ENCODE measurements around the gene ABLIM2. TPM values are rescaled to one million over a fixed set of nuclear protein-coding genes. Genes with fewer than 3 reads are reported as not detected.

The ABLIM2 gene
- total and polyA plus RNA-seq, 2 of the 4 experiments (the other 2 are of a cell fraction) = under 0.01 to 0.10 TPM

DNA sequence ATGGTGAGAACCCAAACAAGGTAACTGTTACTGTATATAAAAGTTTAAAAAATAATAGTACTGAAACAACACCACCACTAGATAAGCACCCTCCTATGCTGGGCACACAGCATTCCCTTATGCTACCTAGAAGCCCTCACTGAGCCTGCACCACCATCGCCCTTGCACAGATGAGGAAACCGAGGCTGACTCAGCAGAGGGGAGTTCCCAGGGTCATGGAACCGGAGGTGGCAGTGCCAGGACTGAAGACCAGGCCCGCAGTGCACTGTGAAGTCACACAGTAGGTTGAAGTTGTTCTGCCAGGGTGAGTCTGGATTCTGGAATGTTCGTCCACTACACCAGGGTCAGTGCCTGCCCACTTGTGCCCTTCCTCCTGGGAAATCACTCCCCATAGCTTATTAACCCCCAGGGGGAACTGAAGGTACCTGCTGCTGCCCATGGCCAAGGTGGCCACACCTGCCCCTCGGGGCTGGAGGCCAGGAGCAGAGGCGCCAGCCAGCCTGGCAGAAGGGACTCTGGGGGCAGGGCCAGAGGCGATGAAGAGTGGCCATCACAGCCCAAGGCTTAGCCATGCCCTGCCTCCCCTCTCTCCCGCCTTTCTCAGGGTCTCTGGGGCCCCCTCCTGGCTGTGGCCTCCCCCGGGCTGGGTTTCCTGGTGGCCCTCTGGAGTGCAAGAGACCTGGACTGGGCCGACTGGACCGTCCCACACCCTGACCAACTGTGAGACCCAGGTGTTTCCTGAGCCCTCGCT is 15.1 kb upstream of the ABLIM2 start:
- Histone ChIP-seq H3K79me1 (ENCODE audit: low read depth in 1 of 2, low read length in 2 of 2) (no peaks in the 10 kb centered on the region), H2AK9ac (replicated peaks; ENCODE audit: low read depth, low read length, poor library complexity) (no peak overlapping the region), H3K9me1 (ENCODE audit: insufficient read depth, low read length) (no peaks in the 10 kb centered on the region), H4K8ac (ENCODE audit: low read depth in 2 of 2, low read length in 2 of 2) (no peak overlapping the region), H3K18ac (ENCODE audit: low read depth, low read length) (no peak overlapping the region), H2BK15ac (ENCODE audit: low read depth, low read length) (no peak overlapping the region), H2AFZ (replicated peaks; ENCODE audit: low read length, poor library complexity) (no peak overlapping the region), H4K91ac (ENCODE audit: insufficient read depth, low read depth, low read length) (no peak overlapping the region), H4K20me1 (ENCODE audit: insufficient read depth, low read length) (peaks cover 6% of the 10 kb centered on the region), H3K9ac (ENCODE audit: low read depth, low read length) (no peak overlapping the region), H2BK5ac (ENCODE audit: low read depth, low read length, poor library complexity, severe bottlenecking) (no peak overlapping the region), H2BK20ac (ENCODE audit: low read depth, low read length) (no peak overlapping the region), H3K27me3 (ENCODE audit: control insufficient read depth, insufficient read depth, low read length) (peaks cover 44% of the 10 kb centered on the region), H3K27ac (ENCODE audit: insufficient read depth, low read length) (no peak overlapping the region), H2AK5ac (ENCODE audit: low read depth, low read length) (no peak overlapping the region), H3K4me1 (ENCODE audit: control insufficient read depth, insufficient read depth, low read length) (no peaks in the 10 kb centered on the region), H3K56ac (ENCODE audit: extremely low read depth, insufficient read depth, low read length) (no peak overlapping the region), H4K5ac (ENCODE audit: low read depth, low read length) (no peak overlapping the region), H3K4me2 (ENCODE audit: low read depth, low read length) (no peak overlapping the region), H3K4ac (ENCODE audit: low read depth, low read length) (no peak overlapping the region), H3K14ac (replicated peaks; ENCODE audit: low read depth, low read length) (no peak overlapping the region), H3K4me3 (ENCODE audit: insufficient read depth, low read depth, low read length) (no peak overlapping the region), H3K23ac (ENCODE audit: low read depth, low read length) (no peak overlapping the region), H3K9me3 (ENCODE audit: control insufficient read depth, insufficient read depth, low read length) (peaks cover 4% of the 10 kb centered on the region), H2BK120ac (ENCODE audit: low read depth, low read length) (no peak overlapping the region), H3K36me3 (ENCODE audit: control insufficient read depth, insufficient read depth, low read length) (no peaks in the 10 kb centered on the region)
- 20% methylated on average over 1 of the region's 13 CpGs; no CpG with 5 or more reads in 1 of the 2 experiments for WGBS, 2 experiments (ENCODE audit: extremely low coverage in 2 of 2, insufficient read length in 1 of 2)
- intact Hi-C loops (cut with micrococcal nuclease) (no loop called here), dilution Hi-C loops (cut with HindIII; ENCODE audit: low sequenced_read_pairs, unreplicated experiment) (no loop called here), in situ Hi-C loops (cut with MboI; ENCODE audit: low sequenced_read_pairs) (no loop called here)
- DNase-seq = no peak
- ChIA-PET POLR2A (ENCODE audit: unreplicated experiment) (no interaction called here), CTCF (no interaction called here)
- TF ChIP-seq MAZ (IDR thresholded peaks at IDR 0.05; ENCODE audit: borderline replicate concordance, low read depth, low read length) (no peak), FOS (IDR thresholded peaks at IDR 0.05; ENCODE audit: low read depth, low read length) (no peak), BHLHE40 (IDR thresholded peaks at IDR 0.05; ENCODE audit: low read depth, low read length) (no peak)
- no TSS peak for BruUV-seq (replicated peaks)
- no peak for ATAC-seq (ENCODE audit: low read depth)
